Neural progenitor cell (in vitro differentiated cells): ENCODE measurements around the gene RAD51B. TPM values are rescaled to one million over a fixed set of nuclear protein-coding genes. Genes with fewer than 3 reads are reported as not detected.

ENCODE experiments used
- DNase-seq: peaks from one replicate; pipeline ENCODE4 v3.0.0-alpha.2; 2016; ENCODE audit warnings: low spot score
- H2AFZ ChIP-seq: fragments of 200-600 bp; sonication (generic); replicated peaks from 2 replicates; pipeline ENCODE4 v1.6.1; 2016; ENCODE audit warnings: antibody characterized with exemption
- H3F3A ChIP-seq: fragments of 200-600 bp; sonication (generic); 2 replicates; pipeline ENCODE4 v1.6.1; 2016; ENCODE audit warnings: antibody characterized with exemption, low read depth
- H3K27ac ChIP-seq: fragments of 200-600 bp; sonication (generic); 2 replicates; pipeline ENCODE4 v1.5.1; 2016; ENCODE audit warnings: mild to moderate bottlenecking
- H3K27me3 ChIP-seq: fragments of 200-600 bp; sonication (generic); 2 replicates; pipeline ENCODE4 v1.6.1; 2016; ENCODE audit warnings: mild to moderate bottlenecking, moderate library complexity
- H3K36me3 ChIP-seq: fragments of 200-600 bp; sonication (generic); 2 replicates; pipeline ENCODE4 v1.5.1; 2016
- H3K4me1 ChIP-seq: fragments of 200-600 bp; sonication (generic); 2 replicates; pipeline ENCODE4 v1.6.1; 2016; ENCODE audit warnings: mixed run types
- H3K4me2 ChIP-seq: fragments of 200-600 bp; sonication (generic); 2 replicates; pipeline ENCODE4 v1.6.1; 2016
- H3K4me3 ChIP-seq: fragments of 200-600 bp; sonication (generic); 2 replicates; pipeline ENCODE4 v1.5.1; 2016
- H3K79me2 ChIP-seq: fragments of 200-600 bp; sonication (generic); 2 replicates; pipeline ENCODE4 v1.6.1; 2016; ENCODE audit warnings: low read depth
- H3K9ac ChIP-seq: fragments of 200-600 bp; sonication (generic); 2 replicates; pipeline ENCODE4 v1.6.1; 2016
- H3K9me3 ChIP-seq: fragments of 200-600 bp; sonication (generic); 2 replicates; pipeline ENCODE4 v1.5.1; 2016; ENCODE audit warnings: low read depth
- H4K20me1 ChIP-seq: fragments of 200-600 bp; sonication (generic); 2 replicates; pipeline ENCODE4 v1.6.1; 2016; ENCODE audit warnings: low read depth
- H3K27ac Mint-ChIP-seq: 3 replicates; pipeline ENCODE4 v1.8.0; 2021; ENCODE audit warnings: mixed read lengths
- H3K27me3 Mint-ChIP-seq: 2 replicates; pipeline ENCODE4 v1.8.0; 2022; ENCODE audit warnings: low read depth, mild to moderate bottlenecking, inconsistent platforms, moderate library complexity, mixed read lengths; ENCODE audit not compliant: insufficient read depth
- H3K36me3 Mint-ChIP-seq: 3 replicates; pipeline ENCODE4 v1.8.0; 2021; ENCODE audit warnings: mixed read lengths
- H3K4me1 Mint-ChIP-seq: 3 replicates; pipeline ENCODE4 v1.8.0; 2021; ENCODE audit warnings: mixed read lengths
- H3K4me3 Mint-ChIP-seq: 3 replicates; pipeline ENCODE4 v1.8.0; 2021; ENCODE audit warnings: mild to moderate bottlenecking, moderate library complexity, mixed read lengths
- H3K9me3 Mint-ChIP-seq: 3 replicates; pipeline ENCODE4 v1.8.0; 2020; ENCODE audit warnings: mixed read lengths
- EZH2 ChIP-seq: fragments of 200-600 bp; sonication (generic); IDR thresholded peaks from 2 replicates; pipeline ENCODE4 v1.6.1; 2017; ENCODE audit warnings: antibody characterized with exemption, mild to moderate bottlenecking, moderate library complexity
- EZH2phosphoT487 ChIP-seq: fragments of 200-600 bp; sonication (generic); IDR thresholded peaks from 2 replicates; pipeline ENCODE4 v1.6.1; 2017; ENCODE audit warnings: antibody characterized with exemption
- total RNA-seq: library from RNA; depleted of rRNA; stranded (reverse); fragments of >200 nt; gene quantifications from 2 replicates; pipeline ENCODE4 v1.2.3, GENCODE V29; 2015; ENCODE audit warnings: low replicate concordance
- TF ChIP-seq, protein P1 (sequence below): fragments of 200-600 bp; sonication (generic); IDR thresholded peaks from 2 replicates; pipeline ENCODE4 v1.5.1; 2017; ENCODE audit warnings: antibody characterized with exemption, mild to moderate bottlenecking

RAD51B gene
- total RNA-seq, 1 donor from 2014 or later = 50.5 TPM

DNA sequence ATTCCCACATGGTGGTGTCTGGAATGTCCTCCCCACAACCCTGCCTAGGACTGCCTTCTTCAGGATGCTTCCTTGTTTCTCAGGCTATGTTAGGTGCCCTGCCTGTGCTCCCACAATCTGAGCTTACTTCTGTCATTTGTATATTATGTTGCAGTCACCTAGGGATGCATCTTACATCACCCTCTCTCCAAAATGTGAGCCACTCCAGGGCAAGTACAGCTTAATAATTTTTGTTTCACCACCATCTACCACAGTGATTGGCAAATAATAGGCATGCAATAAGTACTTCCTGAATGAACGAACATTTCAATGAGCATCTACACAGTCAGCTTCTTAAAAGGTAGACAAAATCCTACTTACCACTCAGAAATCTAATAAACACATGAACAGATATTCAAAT, 40.8 kb upstream of the RAD51B start:
- no peaks in the 10 kb centered on the region for H3K27me3 ChIP-seq
- H3K9me3 ChIP-seq = no peaks in the 10 kb centered on the region
- H4K20me1 ChIP-seq = no peaks in the 10 kb centered on the region
- H3K9ac ChIP-seq = no peak overlapping the region
- Mint-ChIP-seq H3K4me3 (no peak overlapping the region), H3K27ac (no peak overlapping the region), H3K9me3 (no peaks in the 10 kb centered on the region), H3K27me3 (peaks cover 2% of the 10 kb centered on the region), H3K36me3 (peaks cover 8% of the 10 kb centered on the region), H3K4me1 (no peaks in the 10 kb centered on the region)
- H3F3A ChIP-seq = no peaks in the 10 kb centered on the region
- H3K79me2 ChIP-seq = no peaks in the 10 kb centered on the region
- H3K27ac ChIP-seq = no peak overlapping the region
- no peak overlapping the region for H3K4me2 ChIP-seq
- TF ChIP-seq EZH2phosphoT487 (no peak), EZH2 (no peak)
- TF ChIP-seq, protein P1, sequence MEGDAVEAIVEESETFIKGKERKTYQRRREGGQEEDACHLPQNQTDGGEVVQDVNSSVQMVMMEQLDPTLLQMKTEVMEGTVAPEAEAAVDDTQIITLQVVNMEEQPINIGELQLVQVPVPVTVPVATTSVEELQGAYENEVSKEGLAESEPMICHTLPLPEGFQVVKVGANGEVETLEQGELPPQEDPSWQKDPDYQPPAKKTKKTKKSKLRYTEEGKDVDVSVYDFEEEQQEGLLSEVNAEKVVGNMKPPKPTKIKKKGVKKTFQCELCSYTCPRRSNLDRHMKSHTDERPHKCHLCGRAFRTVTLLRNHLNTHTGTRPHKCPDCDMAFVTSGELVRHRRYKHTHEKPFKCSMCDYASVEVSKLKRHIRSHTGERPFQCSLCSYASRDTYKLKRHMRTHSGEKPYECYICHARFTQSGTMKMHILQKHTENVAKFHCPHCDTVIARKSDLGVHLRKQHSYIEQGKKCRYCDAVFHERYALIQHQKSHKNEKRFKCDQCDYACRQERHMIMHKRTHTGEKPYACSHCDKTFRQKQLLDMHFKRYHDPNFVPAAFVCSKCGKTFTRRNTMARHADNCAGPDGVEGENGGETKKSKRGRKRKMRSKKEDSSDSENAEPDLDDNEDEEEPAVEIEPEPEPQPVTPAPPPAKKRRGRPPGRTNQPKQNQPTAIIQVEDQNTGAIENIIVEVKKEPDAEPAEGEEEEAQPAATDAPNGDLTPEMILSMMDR = no peak
- no peak overlapping the region for H3K4me3 ChIP-seq
- no peak for DNase-seq
- no peaks in the 10 kb centered on the region for H3K36me3 ChIP-seq
- H2AFZ ChIP-seq = no peak overlapping the region
- no peaks in the 10 kb centered on the region for H3K4me1 ChIP-seq

DNA sequence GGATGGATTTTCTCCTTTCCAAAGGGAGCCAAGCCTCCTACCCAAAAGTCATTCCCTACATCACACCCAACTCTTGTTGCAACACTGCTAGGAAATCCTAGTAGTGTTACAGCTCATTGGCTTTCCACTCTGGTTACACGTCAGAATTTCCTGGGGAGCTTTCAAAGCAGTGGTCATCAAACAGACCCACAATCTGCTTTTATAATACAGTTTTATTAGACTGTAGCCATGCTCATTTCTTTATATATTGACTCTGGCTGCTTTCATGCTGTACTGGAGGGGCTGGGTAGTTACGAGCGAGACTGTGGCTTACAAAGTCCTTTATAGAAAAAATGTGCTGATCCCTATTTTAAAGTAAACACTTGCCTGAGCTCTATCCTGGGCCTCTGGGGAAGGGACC, 37.5 kb upstream of the RAD51B start:
- Mint-ChIP-seq H3K9me3 (no peaks in the 10 kb centered on the region), H3K27ac (no peak overlapping the region), H3K27me3 (peaks cover 2% of the 10 kb centered on the region), H3K36me3 (peaks cover 12% of the 10 kb centered on the region), H3K4me3 (no peak overlapping the region), H3K4me1 (no peaks in the 10 kb centered on the region)
- H3K27me3 ChIP-seq = no peaks in the 10 kb centered on the region
- no peaks in the 10 kb centered on the region for H3K79me2 ChIP-seq
- H3K27ac ChIP-seq = no peak overlapping the region
- no peaks in the 10 kb centered on the region for H3K4me1 ChIP-seq
- no peak overlapping the region for H3K4me2 ChIP-seq
- no peaks in the 10 kb centered on the region for H3K9me3 ChIP-seq
- no peak overlapping the region for H3K4me3 ChIP-seq
- H3K36me3 ChIP-seq = no peaks in the 10 kb centered on the region
- H2AFZ ChIP-seq = no peak overlapping the region
- no peak for DNase-seq
- no peak overlapping the region for H3K9ac ChIP-seq
- no peaks in the 10 kb centered on the region for H3F3A ChIP-seq
- TF ChIP-seq, protein P1 = no peak
- TF ChIP-seq EZH2phosphoT487 (no peak), EZH2 (no peak)
- no peaks in the 10 kb centered on the region for H4K20me1 ChIP-seq

DNA sequence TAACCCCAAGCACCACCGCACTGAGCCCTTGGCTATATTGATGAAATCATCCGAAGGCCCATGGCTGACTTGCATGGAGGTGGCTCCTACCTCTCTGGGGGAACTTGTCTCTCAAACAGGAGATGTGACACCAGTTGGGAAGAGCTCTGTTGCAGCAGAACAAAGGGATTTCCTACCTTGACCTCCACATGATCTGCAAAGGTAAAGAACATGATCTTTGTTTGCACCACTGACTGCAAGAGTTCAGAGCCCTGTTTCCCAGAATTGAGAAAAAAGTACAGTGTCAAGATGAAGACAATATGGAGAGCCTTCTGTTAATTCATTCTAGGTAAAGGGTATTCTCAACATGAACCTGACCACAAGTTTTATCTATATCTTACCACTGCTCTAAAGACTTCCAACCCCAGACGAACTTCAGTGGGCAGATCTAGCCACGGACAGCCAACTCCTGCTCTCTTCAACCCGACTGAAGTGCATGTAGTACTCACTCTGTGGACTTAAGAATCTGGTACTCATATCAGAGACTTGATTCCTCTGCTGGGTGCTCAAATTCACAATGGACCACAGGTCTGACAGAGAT, 35.2 kb upstream of the RAD51B start:
- Mint-ChIP-seq H3K27ac (no peak overlapping the region), H3K36me3 (peaks cover 18% of the 10 kb centered on the region), H3K9me3 (no peaks in the 10 kb centered on the region), H3K4me1 (no peaks in the 10 kb centered on the region), H3K27me3 (peaks cover 2% of the 10 kb centered on the region), H3K4me3 (no peak overlapping the region)
- Histone ChIP-seq H3K4me2 (no peak overlapping the region), H3K27me3 (no peaks in the 10 kb centered on the region), H3K79me2 (no peaks in the 10 kb centered on the region), H3K4me3 (no peak overlapping the region), H3K27ac (no peak overlapping the region), H3K9me3 (no peaks in the 10 kb centered on the region), H4K20me1 (no peaks in the 10 kb centered on the region), H3K9ac (no peak overlapping the region), H2AFZ (no peak overlapping the region), H3K4me1 (no peaks in the 10 kb centered on the region), H3K36me3 (no peaks in the 10 kb centered on the region), H3F3A (no peaks in the 10 kb centered on the region)
- DNase-seq = no peak
- TF ChIP-seq EZH2phosphoT487 (no peak), EZH2 (no peak)
- TF ChIP-seq, protein P1 = no peak
